Gastrocnemius medialis (tissue), 4 donors: ENCODE results near the gene DMXL2.

Experiments used
- CTCF ChIP-seq, 5 experiments: fragments of 450-650 bp in 3 of 5; fragments of 200-600 bp in 2 of 5; sonication (generic) in 2 of 5; IDR thresholded peaks in 4 of 5; conservative IDR thresholded peaks in 1 of 5; 1 replicate in 4 of 5; 2 replicates in 1 of 5; pipeline ENCODE4 v1.5.1; 2016 to 2019; ENCODE audit warnings: antibody characterized with exemption in 5 of 5, mild to moderate bottlenecking in 3 of 5, moderate library complexity in 3 of 5
- POLR2A ChIP-seq, 2 donors: fragments of 450-650 bp; IDR thresholded peaks; one replicate each; pipeline ENCODE4 v1.6.1; 2017; ENCODE audit warnings: antibody characterized with exemption in 2 of 2, mild to moderate bottlenecking in 2 of 2, moderate library complexity in 2 of 2

- TF ChIP-seq POLR2A (IDR thresholded peaks at IDR 0.05) = no peak
- TF ChIP-seq CTCF (IDR thresholded peaks at IDR 0.05 in 4 of 5, conservative IDR thresholded peaks at IDR 0.05 in 1 of 5) = no peak
Observed at GRCh38 chr15:51589881-51590568, 32.5 kb downstream of the DMXL2 start.
